Caco-2 (cell line): ENCODE results near the gene ABCA8. TPM values are rescaled to one million over a fixed set of nuclear protein-coding genes. Genes with fewer than 3 reads are reported as not detected.
"Not testable (repeated sequence)": the region's sequence is repeated elsewhere in the genome, so short reads cannot be mapped to it uniquely, and the experiment has no call there.

ENCODE experiments used
- Bru-seq: library from RNA; stranded (reverse); fragments of 400-500 nt; gene quantifications from one replicate; lab custom pipeline; 2021; lab: Mats Ljungman, UMichigan
- BruChase-seq, 2 experiments: library from RNA; stranded (reverse); fragments of 400-500 nt; gene quantifications; one replicate each; lab custom pipeline; 2021; lab: Mats Ljungman, UMichigan
- BruUV-seq: library from RNA; stranded (reverse); fragments of 400-500 nt; replicated peaks from 2 replicates; lab custom pipeline; 2021; lab: Mats Ljungman, UMichigan
- CTCF ChIA-PET: fragments of 300-600 bp; sonication (Branson Sonifier 250); formaldehyde crosslinking; loops from one replicate; lab custom pipeline; 2022; ENCODE audit warnings: antibody characterized with exemption; lab: Charles Lee
- POLR2A ChIA-PET: fragments of 300-600 bp; sonication (Branson Sonifier 250); formaldehyde crosslinking; loops from one replicate; lab custom pipeline; 2022; ENCODE audit warnings: antibody characterized with exemption; lab: Charles Lee
- DNase-seq, 2 experiments: peaks; one replicate each; pipeline versions ENCODE4 v3.0.0 to v3.0.0-alpha.2; 2020 to 2022
- H3K27me3 ChIP-seq: replicated peaks from 2 replicates; pipeline ENCODE4 v1.6.0; 2011; ENCODE audit warnings: low read length; ENCODE audit not compliant: control insufficient read depth, insufficient read depth
- H3K36me3 ChIP-seq: 2 replicates; pipeline ENCODE4 v1.5.1; 2011; ENCODE audit warnings: low read length; ENCODE audit not compliant: control insufficient read depth, insufficient read depth
- H3K4me1 ChIP-seq: fragments of 250-450 bp; sonication (Bioruptor Pico); 2 replicates; pipeline ENCODE4 v1.5.1; 2020; ENCODE audit warnings: mild to moderate bottlenecking
- H3K4me3 ChIP-seq: 2 replicates; pipeline ENCODE4 v1.5.1; 2011; ENCODE audit warnings: low read depth, mild to moderate bottlenecking, control low read depth, low read length
- H3K9me3 ChIP-seq: fragments of 250-450 bp; sonication (Bioruptor Pico); 2 replicates; pipeline ENCODE4 v1.5.1; 2020; ENCODE audit warnings: mild to moderate bottlenecking, moderate library complexity
- H3K27ac Mint-ChIP-seq: one replicate; pipeline ENCODE4 v1.8.0; 2022; ENCODE audit warnings: mixed read lengths; ENCODE audit not compliant: unreplicated experiment
- H3K27me3 Mint-ChIP-seq: one replicate; pipeline ENCODE4 v1.8.0; 2022; ENCODE audit warnings: mixed read lengths; ENCODE audit not compliant: insufficient read depth, unreplicated experiment
- H3K36me3 Mint-ChIP-seq: one replicate; pipeline ENCODE4 v1.8.0; 2022; ENCODE audit warnings: mild to moderate bottlenecking, mixed read lengths; ENCODE audit not compliant: insufficient read depth, unreplicated experiment
- H3K4me1 Mint-ChIP-seq: one replicate; pipeline ENCODE4 v1.8.0; 2022; ENCODE audit warnings: low read depth, mixed read lengths; ENCODE audit not compliant: unreplicated experiment
- H3K4me3 Mint-ChIP-seq: one replicate; pipeline ENCODE4 v1.8.0; 2022; ENCODE audit warnings: mild to moderate bottlenecking, moderate library complexity, mixed read lengths; ENCODE audit not compliant: unreplicated experiment
- H3K9me3 Mint-ChIP-seq: one replicate; pipeline ENCODE4 v1.8.0; 2022; ENCODE audit warnings: mixed read lengths; ENCODE audit not compliant: unreplicated experiment
- CTCF ChIP-seq, 2 experiments: fragments of 200-600 bp in 1 of 2; IDR thresholded peaks; 1 replicate in 1 of 2; 2 replicates in 1 of 2; pipeline versions ENCODE4 v1.5.1 to v1.8.0; 2011 to 2022; ENCODE audit warnings: antibody characterized with exemption in 1 of 2, control low read depth in 1 of 2, inconsistent platforms in 1 of 2, low read depth in 1 of 2, low read length in 1 of 2, mild to moderate bottlenecking in 1 of 2, moderate library complexity in 1 of 2; ENCODE audit not compliant: insufficient read depth in 1 of 2, severe bottlenecking in 1 of 2, unreplicated experiment in 1 of 2
- intact Hi-C: fragments of 100-400 bp; cut with micrococcal nuclease; formaldehyde crosslinking; loops from one replicate; pipeline ENCODE4 v1.10.0; 2022; ENCODE audit not compliant: unreplicated experiment
- long read RNA-seq: library from polyadenylated mRNA; stranded (forward); transcript quantifications from one replicate; pipeline ENCODE4 v2.0.0, GENCODE V29; 2022
- total RNA-seq: library from RNA; stranded (reverse); gene quantifications from 2 replicates; pipeline ENCODE4 v1.2.3, GENCODE V29; 2022

The ABCA8 gene
- total RNA-seq (0.32 and 0.91 TPM in 2 replicates), Bru-seq, nascent RNA (percentile 10 among the genes with signal in this experiment), BruChase-seq, experiment 1, labeled RNA remaining after a 2-hour chase (percentile 16 among the genes with signal in this experiment), BruChase-seq, experiment 2, labeled RNA remaining after a 6-hour chase (percentile 16 among the genes with signal in this experiment)
- long read RNA-seq, result 0 reads

- Mint-ChIP-seq H3K9me3 (no peaks in the 10 kb centered on the region), H3K36me3 (no peaks in the 10 kb centered on the region), H3K4me1 (peaks cover 12% of the 10 kb centered on the region), H3K4me3 (no peak within 1 kb of the TSS), H3K27me3 (no peaks in the 10 kb centered on the region), H3K27ac (peak within 1 kb of the TSS; percentile 25)
- H3K36me3 ChIP-seq, result no peaks in the 10 kb centered on the region
- peaks cover 14% of the 10 kb centered on the region for H3K4me1 ChIP-seq
- 0 out of 2 replicates have a peak, but pooled peaks cover 4% of the 10 kb centered on the region for H3K9me3 ChIP-seq
- H3K27me3 ChIP-seq, result no peaks in the 10 kb centered on the region
- DNase-seq, result no peak
- ChIA-PET POLR2A (no interaction called here), CTCF (no interaction called here)
- no TSS peak for BruUV-seq
- intact Hi-C loops, result no loop called here
- no peak for TF ChIP-seq CTCF (IDR thresholded peaks at IDR 0.05; ENCODE audit: insufficient read depth in 1 of 2, low read depth in 1 of 2, low read length in 1 of 2, severe bottlenecking in 1 of 2, unreplicated experiment in 1 of 2)
- no peak within 1 kb of the TSS for H3K4me3 ChIP-seq
Measured at GRCh38 chr17:68955181-68955841, at the start of gene ABCA8. Gene ABCA8 (minus strand): TSS chr17:68955392. CDS start chr17:68942034, 13,358 bp downstream.

- H3K27me3 ChIP-seq, H3K27me3 Mint-ChIP-seq, POLR2A ChIA-PET, CTCF ChIA-PET, H3K9me3 Mint-ChIP-seq, H3K4me1 ChIP-seq, H3K36me3 ChIP-seq, H3K36me3 Mint-ChIP-seq, H3K4me1 Mint-ChIP-seq, H3K9me3 ChIP-seq, intact Hi-C loops: not testable (repeated sequence)
- TSS peak; percentile 74 for BruUV-seq
- DNase-seq, result peak in 1 of 2 experiments; percentile 3
- H3K4me3 ChIP-seq, result peak overlapping the region; percentile 16; the same call in 1 of the 2 replicates
- peak overlapping the region; percentile 53 for H3K27ac Mint-ChIP-seq
- peak overlapping the region; percentile 68 for H3K4me3 Mint-ChIP-seq
Measured at GRCh38 chr17:69004759-69005158, 49.6 kb upstream of the ABCA8 start.

- H3K4me3 ChIP-seq, H3K27me3 Mint-ChIP-seq, DNase-seq, H3K36me3 Mint-ChIP-seq, H3K27me3 ChIP-seq, H3K9me3 ChIP-seq, CTCF ChIA-PET, H3K4me1 ChIP-seq, POLR2A ChIA-PET, H3K27ac Mint-ChIP-seq, intact Hi-C loops, H3K9me3 Mint-ChIP-seq, H3K36me3 ChIP-seq, BruUV-seq, H3K4me1 Mint-ChIP-seq, H3K4me3 Mint-ChIP-seq: not testable (repeated sequence)
Measured at GRCh38 chr17:68999743-69000142, 44.6 kb upstream of the ABCA8 start.

GRCh38 chr17:68993112-68993511 is 37.9 kb upstream of the ABCA8 start:
- H3K27ac Mint-ChIP-seq, result no peak overlapping the region
- Histone ChIP-seq H3K4me1 (no peaks in the 10 kb centered on the region), H3K9me3 (no peaks in the 10 kb centered on the region), H3K27me3 (no peaks in the 10 kb centered on the region), H3K36me3 (no peaks in the 10 kb centered on the region), H3K4me3 (no peak overlapping the region)
- no peak for DNase-seq
- ChIA-PET POLR2A (no interaction called here), CTCF (no interaction called here)
- no peaks in the 10 kb centered on the region for H3K36me3 Mint-ChIP-seq
- intact Hi-C loops, result no loop called here
- no peaks in the 10 kb centered on the region for H3K27me3 Mint-ChIP-seq
- H3K4me3 Mint-ChIP-seq, result no peak overlapping the region
- H3K9me3 Mint-ChIP-seq, result no peaks in the 10 kb centered on the region
- BruUV-seq, result no TSS peak
- peaks cover 8% of the 10 kb centered on the region for H3K4me1 Mint-ChIP-seq
- no peak for TF ChIP-seq CTCF (IDR thresholded peaks at IDR 0.05; ENCODE audit: insufficient read depth in 1 of 2, low read depth in 1 of 2, low read length in 1 of 2, severe bottlenecking in 1 of 2, unreplicated experiment in 1 of 2)
